MCF 10A (cell line): Measurements from ENCODE around the gene SLC16A7. TPM values are rescaled to one million over a fixed set of nuclear protein-coding genes. Genes with fewer than 3 reads are reported as not detected.

Experiments used
- BruUV-seq: library from RNA; stranded (reverse); fragments of 400-500 nt; replicated peaks from 2 replicates; lab custom pipeline; 2021; lab: Mats Ljungman, UMichigan
- CTCF ChIA-PET: fragments of 300-600 bp; sonication (Branson Sonifier 250); formaldehyde crosslinking; extraction: SDS; loops from one replicate; lab custom pipeline; 2021; ENCODE audit warnings: antibody characterized with exemption, inconsistent platforms; lab: Yijun Ruan, JAX
- POLR2A ChIA-PET: fragments of 300-600, 350-650 bp; sonication (Branson Sonifier 250); formaldehyde crosslinking; extraction: SDS; loops from one replicate; lab custom pipeline; 2020; ENCODE audit warnings: antibody characterized with exemption, inconsistent platforms; lab: Yijun Ruan, JAX
- DNase-seq: peaks from one replicate; pipeline ENCODE4 v3.0.0-alpha.2; 2018; ENCODE audit not compliant: unreplicated experiment
- H3K27ac Mint-ChIP-seq: one replicate; pipeline ENCODE4 v1.8.0; 2022; ENCODE audit warnings: mild to moderate bottlenecking, low read depth, mixed read lengths; ENCODE audit not compliant: unreplicated experiment
- H3K27me3 Mint-ChIP-seq: one replicate; pipeline ENCODE4 v1.8.0; 2022; ENCODE audit warnings: mixed read lengths; ENCODE audit not compliant: insufficient read depth, unreplicated experiment
- H3K36me3 Mint-ChIP-seq: one replicate; pipeline ENCODE4 v1.8.0; 2022; ENCODE audit warnings: mild to moderate bottlenecking, moderate library complexity, mixed read lengths; ENCODE audit not compliant: insufficient read depth, unreplicated experiment
- H3K4me1 Mint-ChIP-seq: one replicate; pipeline ENCODE4 v1.8.0; 2022; ENCODE audit warnings: mixed read lengths; ENCODE audit not compliant: insufficient read depth, unreplicated experiment
- H3K4me3 Mint-ChIP-seq: one replicate; pipeline ENCODE4 v1.8.0; 2022; ENCODE audit warnings: mild to moderate bottlenecking, moderate library complexity, mixed read lengths; ENCODE audit not compliant: unreplicated experiment
- H3K9me3 Mint-ChIP-seq: one replicate; pipeline ENCODE4 v1.8.0; 2022; ENCODE audit warnings: mixed read lengths; ENCODE audit not compliant: unreplicated experiment
- intact Hi-C: fragments of 100-400 bp; cut with micrococcal nuclease; formaldehyde crosslinking; loops from 2 replicates; pipeline ENCODE4 v1.14.1; 2022
- total RNA-seq: library from RNA; stranded (reverse); gene quantifications from 2 replicates; pipeline ENCODE4 v1.2.3, GENCODE V29; 2022
- TF ChIP-seq, protein P1 (sequence below): fragments of 200-600 bp; IDR thresholded peaks from one replicate; pipeline ENCODE4 v1.8.0; 2022; ENCODE audit warnings: antibody characterized with exemption, mild to moderate bottlenecking; ENCODE audit not compliant: unreplicated experiment

SLC16A7 gene
- total RNA-seq, 1 experiment from 2014 or later, result 32.6 TPM

DNA sequence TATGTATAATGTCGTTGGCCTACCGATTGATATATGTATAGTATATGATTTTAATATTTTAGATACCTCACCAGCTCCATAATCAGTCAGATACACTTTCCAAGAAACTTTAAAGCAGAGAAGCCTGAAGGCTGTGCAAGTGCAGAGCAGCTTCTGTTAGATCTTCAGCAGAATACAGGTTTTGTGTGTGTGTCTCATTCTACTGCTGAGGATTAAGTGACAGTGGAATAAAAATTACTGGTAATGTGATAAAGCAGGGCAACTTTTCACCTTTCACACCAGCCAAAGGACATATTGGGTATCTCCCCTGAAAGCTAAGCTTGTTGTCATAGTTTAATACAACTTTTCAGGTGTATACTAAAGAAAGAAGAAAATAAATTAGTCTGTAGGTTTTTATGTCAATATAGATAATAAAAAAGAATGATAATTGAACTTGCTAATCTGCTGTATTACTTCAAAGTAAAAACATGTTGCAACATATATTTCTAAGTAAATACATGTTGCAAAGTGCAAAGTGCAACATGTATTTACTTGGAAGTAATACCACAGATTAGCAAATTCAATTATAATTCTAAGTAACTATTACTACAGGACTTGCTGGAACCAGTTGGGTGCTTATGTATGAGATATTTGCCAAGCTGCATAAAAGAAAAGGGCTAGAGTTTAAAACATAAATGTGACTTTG lies 128.3 kb downstream of the SLC16A7 start:
- DNase-seq, result no peak
- H3K36me3 Mint-ChIP-seq, result no peaks in the 10 kb centered on the region
- TF ChIP-seq, protein P1, sequence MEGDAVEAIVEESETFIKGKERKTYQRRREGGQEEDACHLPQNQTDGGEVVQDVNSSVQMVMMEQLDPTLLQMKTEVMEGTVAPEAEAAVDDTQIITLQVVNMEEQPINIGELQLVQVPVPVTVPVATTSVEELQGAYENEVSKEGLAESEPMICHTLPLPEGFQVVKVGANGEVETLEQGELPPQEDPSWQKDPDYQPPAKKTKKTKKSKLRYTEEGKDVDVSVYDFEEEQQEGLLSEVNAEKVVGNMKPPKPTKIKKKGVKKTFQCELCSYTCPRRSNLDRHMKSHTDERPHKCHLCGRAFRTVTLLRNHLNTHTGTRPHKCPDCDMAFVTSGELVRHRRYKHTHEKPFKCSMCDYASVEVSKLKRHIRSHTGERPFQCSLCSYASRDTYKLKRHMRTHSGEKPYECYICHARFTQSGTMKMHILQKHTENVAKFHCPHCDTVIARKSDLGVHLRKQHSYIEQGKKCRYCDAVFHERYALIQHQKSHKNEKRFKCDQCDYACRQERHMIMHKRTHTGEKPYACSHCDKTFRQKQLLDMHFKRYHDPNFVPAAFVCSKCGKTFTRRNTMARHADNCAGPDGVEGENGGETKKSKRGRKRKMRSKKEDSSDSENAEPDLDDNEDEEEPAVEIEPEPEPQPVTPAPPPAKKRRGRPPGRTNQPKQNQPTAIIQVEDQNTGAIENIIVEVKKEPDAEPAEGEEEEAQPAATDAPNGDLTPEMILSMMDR, result no peak
- H3K4me3 Mint-ChIP-seq, result no peak overlapping the region
- CTCF ChIA-PET, result interaction anchor here (0.6 to 0.8 kb wide), 3 partner anchors 9 to 150 kb away, joined by 3 to 4 read pairs (median 4); no protein-coding TSS in a partner anchor
- no peaks in the 10 kb centered on the region for H3K9me3 Mint-ChIP-seq
- no TSS peak for BruUV-seq
- no peaks in the 10 kb centered on the region for H3K27me3 Mint-ChIP-seq
- H3K27ac Mint-ChIP-seq, result no peak overlapping the region
- H3K4me1 Mint-ChIP-seq, result peaks cover 4% of the 10 kb centered on the region
- POLR2A ChIA-PET, result interaction anchor here (0.6 to 1.4 kb wide), 4 partner anchors 13 to 43 kb away, joined by 3 to 7 read pairs (median 4); no protein-coding TSS in a partner anchor
- intact Hi-C loops, result no loop called here

DNA sequence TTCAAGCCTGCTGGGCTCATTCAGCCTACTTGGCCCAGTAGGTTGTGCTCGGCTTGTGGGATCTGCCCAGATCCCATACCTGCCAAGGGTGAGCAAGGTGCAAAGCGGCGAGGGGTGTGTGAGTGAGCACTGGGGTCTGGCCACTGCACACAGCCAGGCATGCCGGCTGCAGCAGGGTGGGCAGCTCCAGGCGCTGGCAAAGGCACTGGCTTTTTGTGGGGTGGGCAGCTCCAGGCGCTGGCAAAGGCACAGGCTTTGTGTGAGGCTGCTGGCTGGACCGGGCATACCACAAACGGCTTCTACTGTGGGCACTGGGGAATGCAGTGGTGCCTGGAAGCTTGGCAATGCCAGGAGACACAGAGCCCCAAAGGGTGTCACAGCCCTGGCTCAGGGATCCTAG lies 137.4 kb downstream of the SLC16A7 start:
- Mint-ChIP-seq H3K9me3 (no peaks in the 10 kb centered on the region), H3K4me3 (no peak overlapping the region), H3K27me3 (no peaks in the 10 kb centered on the region), H3K27ac (no peak overlapping the region), H3K36me3 (no peaks in the 10 kb centered on the region), H3K4me1 (peaks cover 16% of the 10 kb centered on the region)
- TF ChIP-seq, protein P1, result no peak
- BruUV-seq, result no TSS peak
- POLR2A ChIA-PET, result interaction anchor here (0.5 to 0.6 kb wide), 2 partner anchors 90 to 123 kb away, joined by 3 read pairs; no protein-coding TSS in a partner anchor
- intact Hi-C loops, result no loop called here
- no peak for DNase-seq
- CTCF ChIA-PET, result no interaction called here

DNA sequence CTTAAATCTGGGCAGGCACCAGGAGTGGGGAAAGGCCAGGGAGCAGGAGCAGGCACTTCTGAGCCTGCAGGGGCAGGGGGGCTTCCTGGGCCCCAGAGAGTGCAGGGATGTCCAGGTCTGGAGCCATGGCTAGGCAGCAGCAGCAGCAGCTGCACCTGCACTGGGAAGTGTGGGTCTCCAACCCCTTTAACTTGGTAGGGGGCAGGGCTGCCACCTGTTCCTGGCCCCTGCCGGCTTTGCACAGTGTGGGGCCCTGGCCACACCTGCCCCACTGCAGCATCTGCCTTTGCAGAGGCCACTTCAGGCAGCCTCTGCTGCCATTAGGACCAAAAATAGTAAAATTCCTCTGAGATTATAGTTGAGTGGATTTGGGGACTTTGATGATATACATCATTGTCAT lies 138.5 kb downstream of the SLC16A7 start:
- Mint-ChIP-seq H3K27me3 (no peaks in the 10 kb centered on the region), H3K4me1 (peaks cover 19% of the 10 kb centered on the region), H3K9me3 (no peaks in the 10 kb centered on the region), H3K36me3 (no peaks in the 10 kb centered on the region), H3K4me3 (no peak overlapping the region), H3K27ac (no peak overlapping the region)
- CTCF ChIA-PET, result interaction anchor here (0.6 to 0.9 kb wide), 2 partner anchors 11 to 135 kb away, joined by 3 to 4 read pairs; no protein-coding TSS in a partner anchor
- POLR2A ChIA-PET, result no interaction called here
- DNase-seq, result no peak
- intact Hi-C loops, result no loop called here
- TF ChIP-seq, protein P1, result no peak
- BruUV-seq, result no TSS peak

DNA sequence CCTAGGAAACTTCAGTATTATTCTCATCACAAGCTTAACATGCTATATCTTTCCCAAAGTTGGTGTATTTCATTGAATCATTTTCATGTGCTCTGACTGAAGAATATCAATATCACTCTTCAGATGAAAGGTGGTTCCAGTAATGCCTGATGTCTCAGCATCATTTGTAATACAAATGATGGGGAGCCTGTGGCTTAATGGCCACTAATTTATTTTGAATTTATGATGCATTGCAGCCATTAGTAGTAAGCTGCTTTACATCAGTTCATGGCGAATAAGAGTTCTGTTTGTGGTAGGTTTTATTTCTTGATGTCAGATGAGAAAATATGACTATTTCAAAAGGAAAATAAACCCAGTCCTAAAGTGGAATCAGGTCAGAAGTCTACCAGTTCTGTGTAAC lies 139.4 kb downstream of the SLC16A7 start:
- Mint-ChIP-seq H3K9me3 (no peaks in the 10 kb centered on the region), H3K36me3 (no peaks in the 10 kb centered on the region), H3K27me3 (no peaks in the 10 kb centered on the region), H3K4me3 (no peak overlapping the region), H3K27ac (no peak overlapping the region), H3K4me1 (peaks cover 19% of the 10 kb centered on the region)
- no TSS peak for BruUV-seq
- ChIA-PET POLR2A (interaction anchor here (0.6 kb wide), 1 partner anchor 1664 kb away, joined by 3 read pairs; no protein-coding TSS in a partner anchor), CTCF (interaction anchor here (0.6 to 0.9 kb wide), 4 partner anchors 12 to 383 kb away, joined by 3 to 4 read pairs (median 4); no protein-coding TSS in a partner anchor)
- DNase-seq, result no peak
- intact Hi-C loops, result no loop called here
- TF ChIP-seq, protein P1, result no peak
